B cell (primary cell): ENCODE results near the gene CAPN15. TPM values are rescaled to one million over a fixed set of nuclear protein-coding genes. Genes with fewer than 3 reads are reported as not detected.

Experiments used
- ATAC-seq: fragments of 200-7000 bp; cut with Tn5 transposase; one replicate; pipeline ENCODE4 v1.10.0; 2021; ENCODE audit warnings: low read depth, mild to moderate bottlenecking, moderate number of reproducible peaks, moderate library complexity
- CTCF ChIA-PET: fragments of 350-600 bp; sonication (Branson Sonifier 250); formaldehyde crosslinking; loops from one replicate; lab custom pipeline; 2021; ENCODE audit warnings: antibody characterized with exemption, inconsistent platforms; lab: Charles Lee
- POLR2A ChIA-PET: fragments of 350-600 bp; sonication (Branson Sonifier 250); formaldehyde crosslinking; loops from one replicate; lab custom pipeline; 2021; ENCODE audit warnings: antibody characterized with exemption; lab: Charles Lee
- DNase-seq: peaks from one replicate; pipeline ENCODE4 v3.0.0; 2013
- H2AFZ ChIP-seq: 2 replicates; pipeline ENCODE4 v1.6.1; 2012; ENCODE audit warnings: mild to moderate bottlenecking, low read depth, low read length; ENCODE audit not compliant: insufficient read depth, poor library complexity, severe bottlenecking
- H3K27ac ChIP-seq, 2 donors: 1 replicate in 1 of 2; 2 replicates in 1 of 2; pipeline ENCODE4 v1.5.1; 2012 to 2013; ENCODE audit warnings: low read length in 2 of 2, mild to moderate bottlenecking in 2 of 2, moderate library complexity in 1 of 2
- H3K27me3 ChIP-seq, 4 experiments: fragments of 200-600 bp in 1 of 4; sonication (generic) in 1 of 4; replicated peaks in 1 of 4; 1 replicate in 2 of 4; 2 replicates in 2 of 4; pipeline versions ENCODE4 v1.6.1 to v1.7.0; 2013 to 2016; ENCODE audit warnings: low read length in 3 of 4, mild to moderate bottlenecking in 2 of 4, mixed read lengths in 1 of 4, moderate library complexity in 1 of 4; ENCODE audit not compliant: insufficient read depth in 4 of 4, control insufficient read depth in 3 of 4; ENCODE audit errors: control extremely low read depth in 1 of 4
- H3K36me3 ChIP-seq, 2 experiments: replicated peaks in 1 of 2; 1 replicate in 1 of 2; 2 replicates in 1 of 2; pipeline versions ENCODE4 v1.6.1 to v1.7.1; 2013; ENCODE audit warnings: low read length in 1 of 2; ENCODE audit not compliant: insufficient read depth in 2 of 2, control insufficient read depth in 1 of 2; ENCODE audit errors: control extremely low read depth in 1 of 2, extremely low read depth in 1 of 2
- H3K4me1 ChIP-seq, 2 donors: fragments of 200-600 bp in 1 of 2; sonication (generic) in 1 of 2; 1 replicate in 1 of 2; 2 replicates in 1 of 2; pipeline versions ENCODE4 v1.5.1 to v1.6.1; 2013 to 2017; ENCODE audit warnings: low read length in 2 of 2; ENCODE audit not compliant: control insufficient read depth in 2 of 2, insufficient read depth in 2 of 2
- H3K4me2 ChIP-seq: replicated peaks from 2 replicates; pipeline ENCODE3; 2012; ENCODE audit warnings: mild to moderate bottlenecking, low read depth, low read length; ENCODE audit not compliant: poor library complexity, severe bottlenecking
- H3K4me3 ChIP-seq, 5 experiments: fragments of 200-600 bp in 1 of 5; sonication (generic) in 1 of 5; 1 replicate in 3 of 5; 2 replicates in 2 of 5; pipeline versions ENCODE4 v1.5.1 to v1.7.0; 2011 to 2016; ENCODE audit warnings: low read length in 4 of 5, mild to moderate bottlenecking in 4 of 5, low read depth in 2 of 5, control low read depth in 1 of 5, moderate library complexity in 1 of 5; ENCODE audit not compliant: insufficient read depth in 1 of 5; ENCODE audit errors: control extremely low read depth in 1 of 5, extremely low read depth in 1 of 5
- H3K79me2 ChIP-seq: fragments of 200-600 bp; sonication (generic); one replicate; pipeline ENCODE4 v1.6.0; 2016; ENCODE audit warnings: low read length; ENCODE audit not compliant: control insufficient read depth, insufficient read depth
- H3K9ac ChIP-seq: fragments of 200-600 bp; sonication (generic); 2 replicates; pipeline ENCODE4 v1.6.1; 2017; ENCODE audit warnings: mild to moderate bottlenecking, low read length, moderate library complexity
- H3K9me3 ChIP-seq, 3 donors: one replicate each; pipeline versions ENCODE4 v1.6.1 to v1.7.1; 2013; ENCODE audit warnings: low read length in 2 of 3; ENCODE audit not compliant: control insufficient read depth in 2 of 3, insufficient read depth in 1 of 3; ENCODE audit errors: control extremely low read depth in 1 of 3
- H4K20me1 ChIP-seq: 2 replicates; pipeline ENCODE4 v1.6.0; 2012; ENCODE audit warnings: mild to moderate bottlenecking, low read length; ENCODE audit not compliant: insufficient read depth, control insufficient read depth, poor library complexity, severe bottlenecking
- H3K27ac Mint-ChIP-seq: one replicate; pipeline ENCODE4 v1.8.0; 2021; ENCODE audit warnings: mixed read lengths
- H3K27me3 Mint-ChIP-seq: one replicate; pipeline ENCODE4 v1.8.0; 2021; ENCODE audit warnings: mixed read lengths
- H3K4me1 Mint-ChIP-seq: one replicate; pipeline ENCODE4 v1.8.0; 2021; ENCODE audit warnings: mixed read lengths
- H3K4me3 Mint-ChIP-seq: one replicate; pipeline ENCODE4 v1.8.0; 2021; ENCODE audit warnings: mixed read lengths
- H3K9me3 Mint-ChIP-seq: one replicate; pipeline ENCODE4 v1.8.0; 2022; ENCODE audit warnings: mixed read lengths; ENCODE audit not compliant: insufficient read depth
- EZH2 ChIP-seq: IDR thresholded peaks from 2 replicates; pipeline ENCODE4 v1.6.1; 2012; ENCODE audit warnings: borderline replicate concordance, low read depth, mild to moderate bottlenecking, moderate library complexity, low read length; ENCODE audit not compliant: insufficient read depth, poor library complexity, severe bottlenecking
- WGBS: methylation state at CpG from one replicate; pipeline ENCODE4 v1.1.5; 2013; ENCODE audit warnings: missing lambda C conversion rate; ENCODE audit not compliant: insufficient coverage; 5-methylcytosine and 5-hydroxymethylcytosine counted together
- intact Hi-C: fragments of 100-400 bp; cut with micrococcal nuclease; formaldehyde crosslinking; loops from one replicate; pipeline ENCODE4 v1.10.0; 2022
- polyA plus RNA-seq: library from polyadenylated mRNA; depleted of rRNA; stranded (reverse); fragments of >200 nt; gene quantifications from 2 replicates; pipeline ENCODE4 v1.2.3, GENCODE V29; 2012
- total RNA-seq, 2 donors: library from RNA; stranded (reverse); fragments of 120-200 nt in 1 of 2; gene quantifications; 1 replicate in 1 of 2; 2 replicates in 1 of 2; pipeline versions ENCODE4 v1.2.3 to v1.2.4, GENCODE V29; 2013 to 2022
- TF ChIP-seq, protein P1 (sequence below): fragments of 200-600 bp; IDR thresholded peaks from one replicate; pipeline ENCODE4 v1.8.0; 2022; ENCODE audit warnings: antibody characterized with exemption, mild to moderate bottlenecking

The CAPN15 gene
- total and polyA plus RNA-seq, 2 donors (not counting 1 experiment from before 2014, with no cell fraction given): 67.2 to 77.2 TPM

DNA sequence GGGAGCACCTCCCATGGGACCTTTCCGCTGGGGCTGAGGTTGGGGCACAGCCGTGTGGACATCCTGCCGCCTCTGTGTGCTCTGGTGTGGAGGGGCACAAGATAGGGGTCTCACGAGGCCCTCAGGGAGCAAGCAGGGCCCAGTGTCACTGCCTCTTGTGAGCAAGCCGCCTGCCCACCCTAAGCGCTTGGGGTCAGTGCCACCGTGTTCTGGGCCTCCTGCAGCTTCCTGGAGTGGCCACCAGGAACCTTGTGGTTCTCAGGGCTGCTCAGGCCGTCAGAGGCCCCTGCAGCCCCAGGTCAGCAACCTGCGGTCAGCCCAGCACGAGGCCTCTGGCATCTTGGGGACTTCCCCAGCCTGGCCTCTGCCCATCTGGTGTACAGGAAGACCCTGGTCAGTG lies 13.6 kb upstream of the CAPN15 start:
- Histone ChIP-seq H3K79me2 (no peaks in the 10 kb centered on the region), H3K36me3 (peaks cover 0 to 2% of the 10 kb centered on the region in 2 experiments), H3K9ac (no peak overlapping the region), H2AFZ (no peak overlapping the region), H3K27ac (no peak overlapping the region), H3K9me3 (no peaks in the 10 kb centered on the region), H3K4me2 (no peak overlapping the region), H3K4me1 (no peaks in the 10 kb centered on the region), H3K27me3 (no peaks in the 10 kb centered on the region), H3K4me3 (no peak overlapping the region), H4K20me1 (no peaks in the 10 kb centered on the region)
- H3K27me3 Mint-ChIP-seq: no peaks in the 10 kb centered on the region
- no peak overlapping the region for H3K4me3 Mint-ChIP-seq
- WGBS: 95% methylated on average over 10 of the region's 10 CpGs
- intact Hi-C loops: no loop called here
- TF ChIP-seq EZH2: no peak
- TF ChIP-seq, protein P1, sequence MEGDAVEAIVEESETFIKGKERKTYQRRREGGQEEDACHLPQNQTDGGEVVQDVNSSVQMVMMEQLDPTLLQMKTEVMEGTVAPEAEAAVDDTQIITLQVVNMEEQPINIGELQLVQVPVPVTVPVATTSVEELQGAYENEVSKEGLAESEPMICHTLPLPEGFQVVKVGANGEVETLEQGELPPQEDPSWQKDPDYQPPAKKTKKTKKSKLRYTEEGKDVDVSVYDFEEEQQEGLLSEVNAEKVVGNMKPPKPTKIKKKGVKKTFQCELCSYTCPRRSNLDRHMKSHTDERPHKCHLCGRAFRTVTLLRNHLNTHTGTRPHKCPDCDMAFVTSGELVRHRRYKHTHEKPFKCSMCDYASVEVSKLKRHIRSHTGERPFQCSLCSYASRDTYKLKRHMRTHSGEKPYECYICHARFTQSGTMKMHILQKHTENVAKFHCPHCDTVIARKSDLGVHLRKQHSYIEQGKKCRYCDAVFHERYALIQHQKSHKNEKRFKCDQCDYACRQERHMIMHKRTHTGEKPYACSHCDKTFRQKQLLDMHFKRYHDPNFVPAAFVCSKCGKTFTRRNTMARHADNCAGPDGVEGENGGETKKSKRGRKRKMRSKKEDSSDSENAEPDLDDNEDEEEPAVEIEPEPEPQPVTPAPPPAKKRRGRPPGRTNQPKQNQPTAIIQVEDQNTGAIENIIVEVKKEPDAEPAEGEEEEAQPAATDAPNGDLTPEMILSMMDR: no peak
- ChIA-PET POLR2A (no interaction called here), CTCF (no interaction called here)
- H3K9me3 Mint-ChIP-seq: no peaks in the 10 kb centered on the region
- DNase-seq (no peak), ATAC-seq (no peak)
- no peaks in the 10 kb centered on the region for H3K4me1 Mint-ChIP-seq
- H3K27ac Mint-ChIP-seq: no peak overlapping the region

DNA sequence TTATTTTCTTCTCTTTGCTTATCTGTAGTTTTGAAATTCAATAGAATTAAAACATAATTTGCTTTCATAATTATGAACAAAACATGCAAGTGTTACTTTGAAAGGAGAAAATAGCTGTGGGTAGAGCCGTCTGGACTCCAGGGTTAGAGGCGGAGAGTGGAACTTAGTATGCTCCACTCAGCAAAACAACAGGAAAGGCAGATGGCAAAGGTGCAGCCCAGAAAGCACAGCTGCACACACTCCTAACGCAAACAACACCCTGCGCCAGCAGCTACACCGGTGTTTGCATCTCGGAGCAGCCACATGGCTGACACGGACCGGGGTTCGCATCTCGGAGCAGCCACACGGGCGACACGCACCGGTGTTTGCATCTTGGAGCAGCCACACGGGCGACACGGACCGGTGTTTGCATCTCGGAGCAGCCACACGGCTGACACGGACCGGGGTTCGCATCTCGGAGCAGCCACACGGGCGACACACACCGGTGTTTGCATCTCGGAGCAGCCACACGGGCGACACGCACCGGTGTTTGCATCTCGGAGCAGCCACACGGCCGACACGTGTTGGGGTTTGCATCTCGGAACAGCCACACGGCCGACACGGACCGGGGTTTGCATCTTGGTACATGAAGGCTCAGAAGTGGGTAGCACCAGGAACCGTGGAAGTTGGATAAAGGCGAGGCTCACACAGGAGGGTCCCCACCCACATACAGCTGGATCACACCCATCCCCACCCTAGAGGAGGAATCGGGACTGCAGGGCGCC lies 12.2 kb upstream of the CAPN15 start:
- no peak overlapping the region for H3K9ac ChIP-seq
- TF ChIP-seq, protein P1: no peak
- no peak for TF ChIP-seq EZH2
- Mint-ChIP-seq H3K4me3 (no peak overlapping the region), H3K9me3 (no peaks in the 10 kb centered on the region), H3K27me3 (no peaks in the 10 kb centered on the region), H3K4me1 (no peaks in the 10 kb centered on the region), H3K27ac (no peak overlapping the region)
- no peak overlapping the region for H2AFZ ChIP-seq
- peaks cover 0 to 2% of the 10 kb centered on the region in 2 experiments for H3K36me3 ChIP-seq
- ChIA-PET POLR2A (no interaction called here), CTCF (no interaction called here)
- H3K4me1 ChIP-seq: no peaks in the 10 kb centered on the region
- no peaks in the 10 kb centered on the region for H3K79me2 ChIP-seq
- H3K4me3 ChIP-seq: no peak overlapping the region
- no peaks in the 10 kb centered on the region for H3K27me3 ChIP-seq
- no peak overlapping the region for H3K27ac ChIP-seq
- intact Hi-C loops: no loop called here
- DNase-seq (no peak), ATAC-seq (no peak)
- 96% methylated on average over 37 of the region's 45 CpGs for WGBS
- H3K9me3 ChIP-seq: no peaks in the 10 kb centered on the region
- no peaks in the 10 kb centered on the region for H4K20me1 ChIP-seq
- H3K4me2 ChIP-seq: no peak overlapping the region
